Mammary epithelial cell (primary cell): ENCODE measurements around the gene ITPKB.

Experiments
- CTCF ChIP-seq, 2 donors: IDR thresholded peaks in 1 of 2; conservative IDR thresholded peaks in 1 of 2; 2 replicates each; pipeline ENCODE4 v1.5.1; 2011 to 2012; ENCODE audit warnings: inconsistent platforms in 2 of 2, low read length in 2 of 2, mild to moderate bottlenecking in 2 of 2, control low read depth in 1 of 2, low read depth in 1 of 2; ENCODE audit not compliant: insufficient read depth in 1 of 2; ENCODE audit errors: extremely low read depth in 1 of 2
- EZH2 ChIP-seq: IDR thresholded peaks from 2 replicates; pipeline ENCODE4 v1.6.1; 2012; ENCODE audit warnings: low read length, inconsistent platforms, borderline replicate concordance

GRCh38 chr1:226626577-226626956, 112.5 kb downstream of the ITPKB start:
- TF ChIP-seq CTCF (conservative IDR thresholded peaks at IDR 0.05 in 1 of 2, IDR thresholded peaks at IDR 0.05 in 1 of 2; ENCODE audit: extremely low read depth in 1 of 2, insufficient read depth in 1 of 2, low read depth in 1 of 2, low read length in 2 of 2) (peak; percentile 83 to 92), EZH2 (no peak)
